HG02885 (cell line): ENCODE results near the gene BCAR1.
"Not testable (repeated sequence)": the region's sequence is repeated elsewhere in the genome, so short reads cannot be mapped to it uniquely, and the experiment has no call there.

Experiments used
- ATAC-seq: cut with Tn5 transposase; IDR thresholded peaks from one replicate; pipeline ENCODE4 v1.9.1; 2021; ENCODE audit warnings: mild to moderate bottlenecking; ENCODE audit not compliant: unreplicated experiment, poor library complexity

Gene BCAR1

DNA sequence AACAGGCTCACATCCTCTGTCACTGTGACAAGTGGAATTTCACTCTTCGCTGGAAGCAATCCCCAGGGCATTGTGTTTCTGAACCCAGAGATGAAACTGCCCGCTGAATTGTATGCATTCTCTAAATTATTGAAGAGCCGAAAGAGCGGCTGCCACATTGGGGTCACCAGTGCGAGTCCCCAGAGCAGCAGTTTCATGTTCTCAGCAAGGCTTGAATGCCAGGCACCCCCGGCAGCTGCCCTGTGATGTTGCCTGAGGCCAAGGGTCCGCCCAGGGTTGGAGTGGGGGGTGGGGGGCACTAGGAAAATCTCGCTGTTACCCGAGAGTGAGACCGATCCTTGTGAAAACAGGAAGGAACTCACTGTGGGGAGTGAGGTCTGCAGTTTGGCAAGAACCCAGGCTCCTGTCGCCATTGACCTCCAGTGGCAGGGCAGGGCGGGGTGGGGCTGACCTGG lies 20.7 kb upstream of the BCAR1 start:
- no peak for ATAC-seq

DNA sequence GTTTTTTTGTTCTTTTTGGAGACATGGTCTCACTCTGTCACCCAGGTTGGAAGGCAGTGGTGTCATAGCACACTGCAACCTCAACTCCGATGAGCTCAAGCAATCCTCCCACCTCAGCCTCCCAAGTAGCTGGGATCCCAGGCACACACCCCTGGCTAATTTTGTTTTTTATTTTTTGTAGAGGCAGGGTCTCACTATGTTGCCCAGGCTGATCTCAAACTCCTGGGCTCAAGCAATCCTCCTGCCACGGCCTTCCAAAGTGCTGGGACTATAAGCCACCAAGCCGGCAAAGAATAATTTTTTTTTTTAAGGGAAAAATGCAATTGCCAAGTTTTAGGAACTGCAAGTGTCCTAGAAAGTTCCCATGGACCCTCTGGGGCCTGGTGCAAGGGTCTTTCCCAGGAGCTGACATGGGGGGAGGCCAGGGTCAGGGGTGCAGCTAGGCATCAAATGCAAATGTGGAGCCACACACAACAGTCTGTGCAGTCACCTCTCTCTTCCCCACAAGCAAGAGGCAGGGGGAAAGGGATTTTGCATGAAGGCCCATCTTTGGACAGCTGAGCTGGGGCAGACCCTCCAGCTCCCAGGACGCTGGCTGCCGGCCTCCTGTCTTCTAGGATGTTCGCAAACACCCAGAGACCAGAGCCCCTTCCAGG lies 20.1 kb upstream of the BCAR1 start:
- ATAC-seq = no peak

DNA sequence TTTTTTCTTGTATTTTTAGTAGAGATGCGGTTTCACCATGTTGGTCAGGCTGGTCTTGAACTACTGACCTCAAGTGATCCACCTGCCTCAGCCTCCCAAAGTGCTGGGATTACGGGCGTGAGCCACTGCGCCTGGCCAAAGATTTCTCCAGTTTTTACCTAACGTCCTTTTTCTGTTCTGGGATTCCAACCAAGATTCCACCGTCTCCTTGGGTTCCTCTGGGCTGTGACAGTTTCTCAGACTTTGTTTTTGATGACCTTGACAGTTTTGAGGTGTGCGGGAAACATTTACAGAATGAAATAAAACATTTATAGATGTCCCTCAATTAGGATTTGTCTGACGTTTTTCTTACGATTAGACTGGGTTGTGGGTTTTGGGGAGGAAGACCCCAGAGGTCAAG lies 17.9 kb upstream of the BCAR1 start:
- not testable (repeated sequence) for ATAC-seq

DNA sequence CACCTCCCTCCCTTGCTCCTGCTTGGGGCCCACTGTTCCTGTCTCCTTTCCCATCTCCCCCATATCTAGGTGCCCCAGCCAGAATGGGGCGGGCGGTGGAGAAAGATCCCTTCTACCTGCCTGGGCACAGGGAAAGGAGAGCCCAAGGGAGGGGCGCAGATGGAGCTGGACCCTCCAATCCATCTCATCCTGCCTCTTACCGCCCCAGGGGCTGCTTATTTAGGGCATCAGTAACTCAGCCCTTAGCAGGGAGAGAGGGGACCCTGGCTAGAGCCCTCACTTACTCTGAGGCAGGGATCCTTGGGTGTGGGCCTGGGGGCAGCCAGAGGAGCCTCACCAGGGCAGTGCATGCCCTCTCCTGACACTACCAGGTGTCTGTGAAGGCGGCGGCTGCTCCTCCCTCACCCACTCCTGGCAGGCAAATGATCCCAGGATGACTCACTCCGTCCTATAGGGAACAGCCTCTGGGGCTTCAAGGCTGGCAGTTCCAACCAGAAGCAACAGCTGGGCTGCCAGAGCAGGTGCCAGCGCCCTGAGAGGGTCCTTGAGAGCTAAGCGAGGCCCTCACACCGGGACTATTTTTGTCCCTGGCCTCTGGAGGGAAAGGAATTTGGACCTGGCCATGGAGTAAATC lies 16.3 kb upstream of the BCAR1 start:
- no peak for ATAC-seq

DNA sequence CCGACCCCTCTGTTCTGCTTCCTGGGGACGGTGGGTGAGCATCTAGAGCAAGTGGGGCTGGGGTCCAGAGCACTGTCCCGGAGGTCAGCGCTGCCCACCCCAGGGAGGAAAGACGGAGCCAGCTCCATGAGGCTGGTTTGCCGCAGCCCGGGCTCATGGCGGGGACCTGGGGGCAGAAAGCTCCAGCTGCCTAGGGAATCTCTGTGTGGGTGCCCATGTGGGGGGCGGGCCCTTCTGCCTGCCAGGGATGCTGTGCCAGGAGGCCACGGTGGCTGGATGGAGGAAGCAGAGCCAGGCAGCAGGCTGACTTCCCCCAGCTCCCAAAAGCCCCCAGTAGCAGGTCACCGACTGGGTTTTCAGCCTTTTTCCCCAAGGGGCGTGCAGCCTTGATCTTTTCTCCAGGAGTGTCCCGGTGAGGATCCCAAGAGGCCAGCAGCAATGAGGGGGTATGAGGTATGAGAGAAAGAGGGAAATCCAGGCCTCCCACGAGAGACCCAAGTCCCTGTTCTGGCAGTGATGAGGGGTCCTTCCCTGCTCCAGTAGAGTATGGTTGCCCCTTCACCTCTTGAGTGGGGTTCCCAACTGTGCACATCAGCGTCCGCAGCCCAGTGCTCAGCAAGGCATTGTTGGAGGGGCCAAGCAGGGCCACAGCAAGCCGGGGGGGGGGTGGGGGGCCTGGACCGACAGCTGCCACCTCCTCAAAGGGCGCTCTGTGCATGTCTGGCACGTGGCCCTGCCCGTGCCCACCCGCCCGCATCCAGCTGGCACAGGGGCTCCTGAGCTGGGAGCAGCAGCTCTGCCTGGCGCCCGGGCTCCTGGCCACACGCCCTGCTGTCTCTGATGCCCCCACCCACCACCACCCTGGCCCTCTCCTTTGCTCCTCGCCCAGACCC lies 15.6 kb upstream of the BCAR1 start:
- ATAC-seq = no peak

DNA sequence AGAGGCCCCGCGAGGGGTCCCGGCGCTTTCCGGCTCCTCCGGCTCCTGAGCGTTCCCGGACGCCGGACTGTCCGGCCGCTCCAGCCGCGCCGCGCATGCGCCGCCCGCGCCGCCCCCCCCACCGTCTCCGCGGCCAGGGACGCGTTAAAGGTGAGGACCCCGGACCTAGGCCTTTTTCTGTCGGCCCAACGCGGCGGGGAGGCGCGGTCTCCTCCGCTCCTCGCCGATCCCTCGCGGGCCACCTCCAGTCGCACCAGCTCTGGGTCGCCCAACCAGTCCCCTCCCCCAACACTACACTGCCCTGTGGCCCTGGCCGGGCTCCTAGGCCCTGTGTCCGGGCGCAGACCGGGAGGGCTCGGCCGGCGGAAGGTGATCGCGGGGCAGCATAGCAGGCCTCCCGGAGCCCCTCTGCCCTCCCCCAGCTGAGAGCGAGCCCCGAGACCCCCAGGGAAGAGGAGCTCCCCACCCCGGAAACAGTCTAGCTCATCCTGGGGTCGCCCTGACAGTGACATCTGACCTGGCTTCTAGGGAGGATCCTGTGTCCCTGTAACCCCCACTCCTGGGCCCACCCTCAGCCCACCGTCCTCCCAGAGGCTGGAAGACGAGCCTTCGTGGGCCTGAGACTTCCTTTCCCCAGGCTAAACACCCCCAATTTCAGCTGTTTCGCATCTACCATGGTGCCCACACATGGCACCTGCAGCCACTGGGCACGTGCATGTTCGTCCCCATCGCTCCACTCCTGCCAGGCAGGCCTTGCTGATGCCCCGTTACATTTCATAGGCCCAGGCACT lies 14.7 kb upstream of the BCAR1 start:
- peak; percentile 68 for ATAC-seq

DNA sequence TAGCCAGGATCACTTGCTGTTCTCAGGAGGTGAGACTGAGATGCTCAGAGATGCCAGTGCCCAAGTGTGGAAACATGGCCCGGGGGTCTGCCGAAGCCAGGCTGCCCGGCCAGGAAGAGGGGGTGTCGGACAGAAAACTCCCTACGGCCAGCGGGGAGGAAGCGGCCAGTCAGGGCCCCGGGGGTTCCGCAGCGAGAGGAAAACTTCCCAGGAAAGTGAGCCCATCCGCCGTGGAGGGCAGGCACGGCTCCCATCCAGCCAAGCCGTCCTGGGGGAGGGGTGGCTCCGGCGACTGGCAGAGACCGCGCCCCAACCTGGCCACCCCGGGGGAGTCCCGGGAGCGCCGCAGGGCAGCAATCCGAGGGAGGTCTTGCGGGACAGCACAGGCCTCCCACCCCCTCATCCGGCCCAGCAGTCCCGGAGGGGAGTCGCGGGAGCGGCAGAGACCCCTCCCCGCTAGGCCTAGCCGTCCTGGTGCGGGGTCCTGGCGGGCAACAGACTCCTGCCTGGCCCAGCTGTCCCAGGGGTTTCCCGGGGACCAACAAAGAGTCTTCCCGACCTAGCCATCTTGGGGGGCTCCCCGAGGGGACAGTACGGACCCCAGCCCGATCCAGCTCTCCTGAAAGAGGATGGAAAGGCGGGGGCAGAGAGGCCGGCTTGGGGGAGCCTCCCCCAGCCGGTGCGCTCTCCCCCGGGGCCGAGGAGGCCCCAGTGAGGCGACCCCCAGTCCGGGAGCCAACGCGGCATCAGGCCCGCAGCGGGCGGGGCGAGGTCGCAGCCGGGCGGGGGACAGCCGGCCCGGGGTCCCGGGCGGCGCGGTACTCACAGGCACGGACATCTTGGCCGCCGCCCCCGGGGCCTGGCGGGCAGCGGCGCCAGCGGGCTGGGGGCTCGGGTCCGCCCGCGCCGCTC lies 13.8 kb upstream of the BCAR1 start:
- peak; percentile 24 for ATAC-seq

DNA sequence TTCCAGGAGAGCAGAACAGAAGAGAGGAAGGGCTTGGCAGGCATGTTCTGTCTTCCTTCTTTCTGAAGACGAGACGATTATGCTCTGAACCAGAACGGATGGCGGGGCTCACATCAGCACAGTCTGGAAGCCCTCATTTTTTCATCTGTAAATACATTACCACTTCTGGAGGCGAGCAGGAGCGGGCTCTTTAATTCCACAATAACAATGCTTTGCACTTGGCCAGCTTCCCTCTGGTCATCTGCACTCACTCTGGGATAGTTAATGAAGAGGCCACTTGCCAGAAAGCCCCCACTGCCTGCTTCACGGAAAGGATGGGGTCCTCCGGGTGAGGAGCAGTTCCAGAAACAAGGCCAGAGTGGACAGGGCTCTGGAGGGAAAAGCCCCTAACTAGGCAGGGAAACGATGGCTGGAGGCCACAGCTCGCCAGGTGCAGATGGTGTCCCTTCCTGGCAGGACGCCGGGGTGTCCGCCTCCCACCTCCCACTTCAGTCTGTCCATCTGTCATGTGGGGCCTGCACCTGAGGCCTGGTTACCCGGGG lies 13.1 kb upstream of the BCAR1 start:
- ATAC-seq = no peak

DNA sequence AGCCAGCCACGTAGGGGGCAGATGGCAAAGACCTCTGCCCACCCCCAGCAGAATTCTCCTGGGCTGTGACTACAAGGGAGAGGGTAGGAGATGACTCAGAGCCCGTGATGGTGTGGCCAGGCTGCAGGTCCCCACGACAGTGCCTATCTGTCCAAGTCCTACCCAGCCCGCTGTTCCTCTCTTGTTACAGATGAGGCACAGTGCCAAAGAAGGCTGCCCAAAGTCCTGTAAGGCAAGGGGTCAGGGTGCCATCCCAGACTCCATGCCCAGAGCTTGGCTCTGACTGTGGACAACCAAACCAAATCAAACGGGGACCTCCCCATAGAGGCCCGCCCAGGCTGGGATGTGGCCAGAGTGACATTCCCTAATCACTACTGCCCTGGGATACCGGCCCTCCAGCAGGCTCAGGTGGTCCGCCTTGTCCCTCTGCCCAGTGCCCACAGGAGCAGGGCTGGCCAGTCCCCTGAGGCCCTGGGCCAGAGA lies 12.6 kb upstream of the BCAR1 start:
- ATAC-seq = no peak

DNA sequence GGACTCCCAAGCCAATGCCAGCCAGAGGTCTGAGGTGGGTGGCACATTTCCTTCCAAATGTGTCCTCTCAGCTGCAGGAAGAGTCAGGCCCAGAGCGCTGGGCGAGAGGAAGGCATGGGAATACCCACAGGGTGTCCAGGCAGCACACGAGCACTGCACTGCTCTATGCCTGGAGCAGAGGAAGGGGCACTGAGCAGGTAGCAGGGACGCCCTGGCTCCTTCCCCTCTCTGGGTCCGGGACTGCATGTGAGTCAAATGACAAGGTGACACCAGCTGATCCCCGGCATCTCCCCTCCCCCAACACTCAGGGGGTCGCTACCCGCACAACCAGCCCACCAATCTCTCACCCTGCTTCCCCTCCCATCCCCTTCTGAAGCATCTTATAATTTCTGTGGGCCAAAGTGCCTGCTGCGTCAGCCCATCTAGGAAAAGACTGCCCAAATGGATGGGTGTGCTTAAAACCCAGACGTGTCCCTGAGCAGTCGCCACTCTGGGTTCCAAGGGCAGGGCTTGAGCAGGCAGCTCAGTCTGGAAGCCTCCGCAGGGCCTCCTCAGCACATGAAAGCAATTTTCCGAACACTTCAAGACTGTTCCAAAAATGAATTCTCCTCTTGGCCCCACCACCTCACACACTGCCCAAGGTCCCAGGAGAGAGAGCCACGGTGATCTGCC lies 12.0 kb upstream of the BCAR1 start:
- ATAC-seq = no peak

DNA sequence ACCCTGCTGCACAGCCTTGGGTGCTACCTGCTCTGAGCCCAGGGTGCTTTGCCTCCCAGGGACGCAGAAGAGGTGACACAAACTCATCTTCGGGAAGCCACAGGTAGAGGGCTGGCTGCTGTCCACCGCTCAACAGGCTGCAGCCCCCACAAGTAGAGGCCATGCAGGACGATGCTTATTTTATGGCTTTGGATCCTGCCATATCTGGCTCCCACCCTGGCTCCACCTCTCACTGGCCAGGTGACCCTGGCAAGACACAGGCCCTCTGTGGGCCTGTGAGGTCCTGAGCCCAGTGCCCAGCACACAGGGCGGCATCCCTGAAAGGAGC lies 11.3 kb upstream of the BCAR1 start:
- ATAC-seq = no peak

DNA sequence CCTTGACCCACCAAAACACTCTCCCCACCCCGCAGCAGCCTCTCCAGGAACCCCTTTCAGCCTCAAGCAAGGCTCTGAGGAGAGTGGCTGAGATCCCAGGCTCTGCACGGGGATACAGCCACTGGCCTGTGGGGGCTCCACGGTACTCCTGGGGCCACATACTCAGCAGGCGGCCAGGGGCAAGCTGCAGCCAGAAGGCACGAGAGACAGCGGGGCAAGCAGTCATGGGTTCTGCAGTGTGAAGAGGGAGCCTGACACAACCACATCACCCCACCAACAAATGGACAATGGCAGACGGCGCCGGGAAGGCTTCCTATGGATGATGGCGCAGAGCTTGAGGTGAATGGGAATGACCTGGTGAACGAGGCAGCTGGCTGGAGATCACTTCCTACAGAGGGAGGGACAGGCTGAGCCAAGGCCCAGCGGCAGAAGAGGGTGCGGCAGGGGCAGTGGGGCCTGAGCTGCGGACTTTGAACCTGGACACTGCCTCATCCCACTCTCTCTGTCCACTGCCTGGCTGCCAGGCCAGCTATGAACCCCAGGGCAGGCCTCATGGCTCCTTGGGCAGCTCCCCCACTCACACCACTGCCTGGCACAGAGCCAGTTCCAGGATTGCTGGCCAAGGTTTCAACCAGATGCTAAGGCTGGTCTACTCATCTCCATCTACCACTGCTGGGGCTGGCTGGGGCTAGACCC lies 10.8 kb upstream of the BCAR1 start:
- ATAC-seq = no peak

DNA sequence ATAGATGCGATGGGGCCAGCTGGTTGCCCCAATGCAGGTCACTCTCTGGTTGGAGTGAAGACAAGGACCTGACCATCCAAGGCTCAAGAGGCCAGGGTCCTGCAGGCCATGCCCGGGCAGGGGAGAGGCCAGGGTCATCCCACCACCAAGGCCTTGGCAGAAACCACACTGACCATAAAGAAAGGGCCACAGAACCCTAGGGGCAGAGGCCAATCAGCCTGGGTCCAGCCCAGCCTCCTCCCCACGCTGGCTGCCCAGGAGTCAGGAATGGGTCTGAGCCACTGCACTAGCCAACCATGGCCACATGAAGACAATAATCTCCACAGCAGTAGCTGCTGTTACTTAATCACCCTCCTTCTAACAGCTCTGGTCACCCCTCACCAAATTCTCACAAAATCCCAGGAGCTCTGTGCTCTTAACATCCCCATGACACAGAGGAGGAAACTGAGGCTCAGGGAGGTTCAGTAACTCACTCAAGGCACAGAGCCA lies 10.2 kb upstream of the BCAR1 start:
- ATAC-seq = no peak

DNA sequence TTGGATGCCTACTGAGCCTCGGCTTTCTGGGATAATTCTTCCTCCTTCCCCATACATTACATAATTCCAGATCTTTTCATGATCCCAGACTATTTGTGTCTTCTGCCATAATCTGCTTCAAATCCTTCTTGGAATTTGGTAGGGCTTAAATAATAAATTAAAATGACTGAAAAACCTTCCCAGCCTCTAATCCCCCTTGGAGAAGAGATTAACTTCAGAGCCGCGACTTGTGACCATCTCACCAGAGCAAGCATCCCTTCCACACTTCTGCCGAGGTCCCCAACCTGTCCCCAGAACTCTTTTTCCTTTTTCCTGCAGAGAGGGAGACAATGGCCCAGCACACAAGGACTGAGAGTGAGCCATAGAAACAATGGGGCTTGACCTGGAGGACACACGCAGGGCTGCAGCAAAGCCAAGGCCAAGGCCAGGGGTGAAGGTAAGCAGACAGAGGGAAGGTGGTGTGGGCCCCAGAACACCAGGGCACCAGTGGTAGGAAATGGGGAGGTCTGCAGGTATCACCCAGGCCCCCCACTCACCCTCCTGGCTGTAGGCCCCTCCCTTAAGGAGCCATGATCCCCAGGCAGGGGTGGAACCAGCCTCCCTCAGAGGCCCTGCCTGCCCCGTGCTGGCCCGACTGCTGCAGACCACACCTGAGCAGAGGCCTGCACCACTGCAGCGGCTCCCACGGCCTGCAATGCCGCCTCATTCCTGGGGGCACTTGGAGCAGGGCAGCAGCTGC lies 9.6 kb upstream of the BCAR1 start:
- no peak for ATAC-seq

DNA sequence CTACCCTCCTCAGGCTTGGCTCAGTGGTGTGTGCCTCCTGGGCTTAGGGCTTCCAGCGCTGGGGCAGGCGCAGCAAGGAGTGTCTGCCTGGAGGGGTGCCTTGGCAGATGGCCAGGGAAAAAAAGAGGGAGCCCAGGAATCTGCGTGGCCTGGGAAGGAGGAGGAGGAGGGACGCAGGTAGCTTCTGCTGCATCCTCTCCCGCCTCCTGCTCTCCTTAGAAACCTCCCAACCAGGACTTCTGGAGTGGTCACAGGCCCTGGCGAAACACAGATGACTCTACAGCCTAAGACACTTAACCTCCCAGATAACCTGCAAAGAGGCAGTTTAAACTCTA lies 7.3 kb upstream of the BCAR1 start:
- ATAC-seq = no peak

DNA sequence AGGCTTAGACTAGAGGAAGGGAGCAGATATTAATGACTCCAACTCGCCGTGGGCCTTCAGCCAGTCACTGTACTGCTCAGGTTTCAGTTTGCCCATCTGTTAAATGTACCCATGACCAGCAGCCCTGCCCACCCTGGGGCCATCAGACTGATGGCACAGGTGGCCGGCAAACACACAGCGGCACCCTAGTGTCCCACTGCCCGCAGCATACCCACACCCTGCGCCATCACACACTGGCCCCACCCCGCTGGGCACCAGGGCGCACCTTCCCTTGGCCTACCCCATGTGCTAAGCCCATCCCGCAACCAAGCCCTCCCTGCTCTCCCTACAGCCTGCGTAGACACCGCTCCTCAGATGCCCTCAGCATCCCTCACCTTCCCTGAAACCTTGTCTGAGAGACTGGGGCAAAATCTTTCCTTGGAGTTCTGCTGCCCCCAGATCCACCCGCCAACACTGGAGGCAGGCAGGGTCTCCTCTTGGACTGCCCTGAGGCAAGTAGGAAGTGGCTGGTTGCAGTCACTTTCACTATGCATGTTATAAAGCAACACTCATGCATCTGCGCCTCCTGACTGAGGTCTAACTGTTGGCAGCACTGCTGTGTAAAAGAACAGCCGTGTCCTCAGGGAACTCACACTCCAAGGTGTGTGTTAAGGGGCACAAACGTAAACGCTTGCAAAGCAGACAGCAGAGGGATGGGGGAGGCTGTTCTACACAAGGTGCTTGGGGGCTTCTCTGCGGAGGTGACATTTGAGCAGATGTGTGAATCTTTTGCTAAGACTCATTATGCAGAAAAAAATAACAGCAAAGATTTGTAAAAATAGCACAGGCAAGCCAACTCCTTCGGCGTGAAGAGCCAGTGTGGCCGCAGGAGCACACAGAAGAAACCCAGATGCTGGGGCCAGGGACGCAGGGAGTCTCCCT lies 6.7 kb upstream of the BCAR1 start:
- no peak for ATAC-seq
